ENCODE measurements around the gene CACNB4. TPM values are rescaled to one million over a fixed set of nuclear protein-coding genes. Genes with fewer than 3 reads are reported as not detected.

The CACNB4 gene
- total RNA-seq, 1 donor from 2014 or later: 5.1 TPM

GRCh38 chr2:152056418-152056817 lies 42.4 kb downstream of the CACNB4 start:
- no peak overlapping the region for H3K27ac Mint-ChIP-seq (ENCODE audit: unreplicated experiment)
- peaks cover 8% of the 10 kb centered on the region for H3K36me3 Mint-ChIP-seq (ENCODE audit: unreplicated experiment)
- DNase-seq: no peak
- TF ChIP-seq CTCF (IDR thresholded peaks at IDR 0.05; ENCODE audit: partially characterized antibody, unreplicated experiment): no peak
- peaks cover 4% of the 10 kb centered on the region for H3K9me3 Mint-ChIP-seq (ENCODE audit: unreplicated experiment)
- H3K4me1 Mint-ChIP-seq (ENCODE audit: low read depth, unreplicated experiment): no peaks in the 10 kb centered on the region
- H3K27me3 Mint-ChIP-seq (ENCODE audit: unreplicated experiment): peaks cover 5% of the 10 kb centered on the region
- H3K4me3 Mint-ChIP-seq (ENCODE audit: unreplicated experiment): no peak overlapping the region

- Mint-ChIP-seq H3K27ac (ENCODE audit: unreplicated experiment) (no peak overlapping the region), H3K9me3 (ENCODE audit: unreplicated experiment) (peaks cover 4% of the 10 kb centered on the region), H3K27me3 (ENCODE audit: unreplicated experiment) (peaks cover 5% of the 10 kb centered on the region), H3K4me1 (ENCODE audit: low read depth, unreplicated experiment) (no peaks in the 10 kb centered on the region), H3K36me3 (ENCODE audit: unreplicated experiment) (peaks cover 8% of the 10 kb centered on the region), H3K4me3 (ENCODE audit: unreplicated experiment) (no peak overlapping the region)
- TF ChIP-seq CTCF (IDR thresholded peaks at IDR 0.05; ENCODE audit: partially characterized antibody, unreplicated experiment): no peak
- DNase-seq: no peak
These were observed 43.3 kb downstream of the CACNB4 start for GRCh38 chr2:152055366-152056108.

GRCh38 chr2:152054593-152054992 lies 44.3 kb downstream of the CACNB4 start:
- no peak for TF ChIP-seq CTCF (IDR thresholded peaks at IDR 0.05; ENCODE audit: partially characterized antibody, unreplicated experiment)
- Mint-ChIP-seq H3K36me3 (ENCODE audit: unreplicated experiment) (peaks cover 8% of the 10 kb centered on the region), H3K4me1 (ENCODE audit: low read depth, unreplicated experiment) (no peaks in the 10 kb centered on the region), H3K27ac (ENCODE audit: unreplicated experiment) (no peak overlapping the region), H3K27me3 (ENCODE audit: unreplicated experiment) (peaks cover 5% of the 10 kb centered on the region), H3K4me3 (ENCODE audit: unreplicated experiment) (no peak overlapping the region), H3K9me3 (ENCODE audit: unreplicated experiment) (peaks cover 4% of the 10 kb centered on the region)
- DNase-seq: no peak

DNA sequence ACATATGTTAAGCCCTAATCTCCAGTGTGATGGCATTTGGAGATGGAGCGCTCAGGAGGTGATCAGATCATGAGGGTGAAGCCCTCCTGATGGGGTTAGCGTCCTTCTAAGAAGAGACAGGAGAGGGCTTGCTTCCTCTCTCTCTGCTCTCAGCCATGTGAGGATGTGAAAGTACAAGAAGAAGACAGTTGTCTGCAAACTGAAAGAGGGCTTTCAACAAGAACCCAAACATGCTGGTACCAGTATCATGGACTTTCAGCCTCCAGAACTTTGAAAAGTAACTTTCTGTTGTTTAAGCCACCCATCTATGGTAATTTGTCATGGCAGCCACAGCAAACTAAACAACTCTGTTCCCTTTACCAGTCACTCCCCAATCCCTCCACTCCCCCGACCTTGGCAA lies 47.4 kb downstream of the CACNB4 start:
- H3K27ac Mint-ChIP-seq (ENCODE audit: unreplicated experiment): no peak overlapping the region
- no peaks in the 10 kb centered on the region for H3K9me3 Mint-ChIP-seq (ENCODE audit: unreplicated experiment)
- no peak for DNase-seq
- TF ChIP-seq CTCF (IDR thresholded peaks at IDR 0.05; ENCODE audit: partially characterized antibody, unreplicated experiment): no peak
- H3K4me1 Mint-ChIP-seq (ENCODE audit: low read depth, unreplicated experiment): no peaks in the 10 kb centered on the region
- H3K36me3 Mint-ChIP-seq (ENCODE audit: unreplicated experiment): no peaks in the 10 kb centered on the region
- no peaks in the 10 kb centered on the region for H3K27me3 Mint-ChIP-seq (ENCODE audit: unreplicated experiment)
- no peak overlapping the region for H3K4me3 Mint-ChIP-seq (ENCODE audit: unreplicated experiment)

DNA sequence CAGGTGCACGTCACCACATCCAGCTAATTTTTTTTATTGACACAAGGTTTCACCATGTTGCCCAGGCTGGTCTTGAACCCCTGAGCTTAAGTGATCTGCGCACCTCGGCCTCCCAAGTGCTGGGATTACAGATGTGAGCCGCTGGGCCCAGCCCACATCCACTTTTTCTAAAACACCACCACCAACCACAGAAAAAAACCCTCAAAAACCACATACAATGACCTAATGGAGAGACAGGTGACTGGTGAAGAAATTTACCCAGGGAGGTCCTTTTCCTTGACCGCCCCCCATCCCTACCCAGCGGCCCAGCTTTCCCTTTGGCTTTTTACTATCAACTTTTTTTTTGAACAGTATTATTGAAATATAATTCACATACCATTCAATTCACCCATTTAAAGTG lies 47.9 kb downstream of the CACNB4 start:
- no peak overlapping the region for H3K27ac Mint-ChIP-seq (ENCODE audit: unreplicated experiment)
- TF ChIP-seq CTCF (IDR thresholded peaks at IDR 0.05; ENCODE audit: partially characterized antibody, unreplicated experiment): no peak
- no peaks in the 10 kb centered on the region for H3K9me3 Mint-ChIP-seq (ENCODE audit: unreplicated experiment)

More for the DNA sequence above, 47.9 kb downstream of the CACNB4 start:
- Mint-ChIP-seq H3K4me3 (ENCODE audit: unreplicated experiment) (no peak overlapping the region), H3K36me3 (ENCODE audit: unreplicated experiment) (no peaks in the 10 kb centered on the region), H3K4me1 (ENCODE audit: low read depth, unreplicated experiment) (no peaks in the 10 kb centered on the region), H3K27me3 (ENCODE audit: unreplicated experiment) (no peaks in the 10 kb centered on the region)
- no peak for DNase-seq
